Measurements from ENCODE around the gene SLC38A11.
"Not testable (repeated sequence)": the region's sequence is repeated elsewhere in the genome, so short reads cannot be mapped to it uniquely, and the experiment has no call there.

SLC38A11 gene

DNA sequence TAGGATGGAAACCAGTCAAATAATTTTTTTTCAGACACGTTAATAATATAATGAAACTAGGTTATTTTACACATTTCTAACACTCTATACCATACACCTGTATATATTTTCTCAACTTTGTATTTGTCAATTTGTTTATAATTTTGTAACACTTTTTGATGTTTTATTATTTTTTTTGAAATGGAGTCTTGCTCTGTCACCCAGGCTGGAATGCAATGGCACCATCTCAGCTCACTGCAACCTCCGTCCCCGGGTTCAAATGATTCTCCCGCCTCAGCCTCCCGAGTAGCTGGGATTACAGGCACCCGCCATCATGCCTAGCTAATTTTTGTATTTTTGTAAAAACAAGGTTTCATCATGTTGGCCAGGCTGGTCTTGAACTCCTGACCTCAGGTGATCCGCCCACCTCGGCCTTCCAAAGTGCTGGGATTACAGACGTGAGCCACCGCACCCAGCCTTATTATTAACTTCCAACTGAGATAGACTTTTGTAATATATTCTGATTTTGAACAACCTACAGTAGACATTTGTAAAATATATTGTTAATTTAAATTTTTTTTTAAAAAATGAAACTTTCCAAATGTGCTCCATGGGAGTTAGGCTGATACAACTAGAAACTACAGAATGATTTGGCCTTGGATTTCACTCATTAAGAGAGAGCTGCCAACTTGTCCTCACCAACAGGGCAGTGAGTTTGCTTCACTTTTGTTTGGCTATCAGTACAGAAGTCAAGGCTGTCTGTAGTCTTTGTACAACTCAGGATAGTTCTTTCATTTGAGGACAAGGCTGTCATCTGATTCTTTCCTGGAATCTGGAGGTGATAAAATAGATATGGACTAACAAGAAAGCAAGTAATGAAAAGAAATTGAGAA, 79.8 kb downstream of the SLC38A11 start:
- peak; percentile 46 for DNase-seq

DNA sequence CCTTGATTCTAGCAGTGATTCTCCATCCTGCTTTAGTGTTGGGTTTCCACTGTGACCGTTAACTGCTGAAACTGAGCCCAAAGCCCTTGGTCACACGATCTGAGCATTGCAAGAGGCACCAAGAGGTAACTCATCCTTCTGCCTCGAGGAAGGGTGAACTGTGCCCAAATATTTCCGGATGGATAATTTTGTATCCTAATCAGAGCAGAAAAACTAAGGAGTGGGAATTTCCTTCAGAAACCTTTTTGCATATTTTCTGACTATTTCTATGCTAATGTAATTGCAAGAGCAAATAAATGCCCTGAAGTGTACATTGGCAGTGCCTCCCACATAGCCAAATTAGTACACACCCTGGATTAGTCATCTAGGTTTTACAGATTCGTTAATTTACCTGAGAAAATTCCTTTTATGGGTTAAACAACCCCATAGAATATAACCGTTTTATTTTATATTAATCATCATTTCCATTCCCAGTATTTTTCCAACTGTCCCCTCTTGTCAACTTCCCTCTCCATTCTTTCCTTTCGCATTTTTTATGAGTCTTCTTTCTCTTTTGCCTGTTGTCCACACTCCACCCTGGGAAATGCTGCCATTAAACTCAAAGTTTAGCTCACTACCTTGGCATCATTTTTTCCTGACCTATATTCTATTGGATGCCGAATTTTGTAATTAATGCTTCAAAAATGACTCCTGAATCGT, 82.0 kb downstream of the SLC38A11 start:
- peak; percentile 65 for DNase-seq

DNA sequence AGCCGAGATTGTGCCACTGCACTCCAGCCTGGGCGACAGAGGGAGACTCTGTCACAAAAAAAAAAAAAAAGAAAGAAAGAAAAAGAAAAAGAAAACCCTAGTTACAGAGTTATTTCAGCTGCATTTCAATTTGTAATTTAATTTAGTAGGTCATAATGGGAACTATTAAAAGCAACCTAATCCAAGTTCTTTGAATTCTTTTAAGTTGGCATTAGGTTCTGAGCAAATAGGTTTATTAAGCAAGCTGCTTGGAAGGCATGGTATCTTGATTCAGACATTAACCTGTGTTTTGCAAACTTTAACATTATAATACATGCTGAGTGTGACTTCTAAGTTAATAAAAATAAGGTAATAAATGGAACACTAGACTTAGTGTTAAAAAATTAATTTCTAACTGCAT, 83.9 kb downstream of the SLC38A11 start:
- DNase-seq = no peak

DNA sequence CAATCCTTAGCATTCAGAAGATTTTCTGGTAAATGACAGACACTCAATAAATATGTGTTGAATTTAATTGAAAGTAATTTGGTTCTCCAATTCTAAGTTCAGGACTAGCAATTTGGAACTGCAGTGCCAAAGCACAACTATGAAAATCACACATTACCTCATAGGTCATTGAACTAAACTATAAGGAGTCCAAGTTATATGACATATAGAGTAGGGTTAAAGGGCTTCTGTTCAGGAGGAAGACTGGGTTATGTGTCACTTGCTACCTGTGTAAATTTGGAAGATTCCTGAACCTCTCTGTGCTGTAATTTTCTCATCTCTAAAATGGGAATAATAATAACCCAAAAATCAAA, 85.9 kb downstream of the SLC38A11 start:
- DNase-seq = no peak

DNA sequence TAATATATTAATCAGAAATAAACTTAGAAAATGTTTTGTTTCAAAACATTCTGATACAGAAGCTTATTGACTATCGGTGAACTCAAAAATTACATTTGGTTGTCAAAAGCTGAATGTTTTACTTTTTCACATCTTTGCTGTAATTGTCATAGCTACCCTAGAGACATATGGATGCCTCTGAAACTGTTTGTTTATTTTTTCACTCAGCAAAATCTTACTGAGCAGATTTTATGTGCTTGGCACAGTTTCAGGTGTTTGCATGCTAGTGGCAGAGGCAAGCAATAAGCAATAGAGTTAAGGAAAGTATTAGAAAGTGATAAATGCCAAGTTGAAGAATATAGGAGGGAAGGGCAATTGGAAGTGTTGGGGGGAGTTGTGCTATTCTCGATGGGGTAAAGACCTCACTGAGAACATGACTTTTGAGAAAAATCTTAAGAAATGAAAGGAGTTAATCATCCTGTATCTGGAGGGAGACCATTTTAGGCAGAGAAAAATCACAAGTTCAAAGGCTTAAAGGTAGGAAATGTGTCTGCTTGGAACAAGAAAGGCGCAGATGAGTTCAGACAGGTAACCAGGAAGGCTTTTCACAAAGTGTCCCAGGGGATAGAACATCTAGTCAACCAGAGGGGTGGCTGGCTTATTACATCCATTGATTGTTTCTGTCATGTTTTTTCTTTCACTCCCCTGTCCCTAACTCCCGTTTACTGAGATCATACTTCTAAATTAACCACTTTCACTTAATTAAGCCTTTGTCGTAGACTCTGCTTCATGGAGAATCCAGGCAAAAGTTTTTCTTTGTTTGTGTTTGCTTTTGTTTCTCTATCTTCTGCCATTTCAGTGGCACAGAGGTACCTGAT, 86.5 kb downstream of the SLC38A11 start:
- DNase-seq = peak; percentile 71

DNA sequence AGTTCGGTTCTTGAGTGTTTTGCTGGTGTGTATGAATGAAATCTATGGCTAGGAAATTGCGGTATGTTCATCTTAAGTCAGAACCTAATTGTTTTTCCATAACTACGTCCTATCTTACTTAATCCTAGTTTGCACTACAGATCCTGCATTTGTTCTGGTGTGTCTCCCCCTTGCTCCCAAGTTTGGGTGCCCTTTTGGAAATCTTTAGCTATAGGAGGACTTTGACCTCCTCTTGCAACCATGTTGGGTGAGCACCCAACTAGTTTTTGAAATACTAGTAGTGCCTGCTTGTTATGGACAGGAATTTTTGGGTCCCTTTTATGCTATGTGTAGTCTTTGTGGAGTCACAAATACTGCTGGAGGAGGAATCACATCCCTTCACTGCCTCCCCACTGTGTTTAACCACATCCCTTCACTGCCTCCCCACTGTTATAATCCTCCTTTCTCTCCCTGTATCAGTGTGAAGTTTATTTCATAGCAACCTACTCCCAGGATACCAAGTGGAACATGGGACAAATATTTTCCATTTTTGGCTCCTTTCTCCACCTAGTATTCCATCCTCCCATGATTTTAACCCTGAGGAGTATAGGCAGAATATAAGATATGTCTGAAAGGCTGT, 87.4 kb downstream of the SLC38A11 start:
- DNase-seq = no peak

DNA sequence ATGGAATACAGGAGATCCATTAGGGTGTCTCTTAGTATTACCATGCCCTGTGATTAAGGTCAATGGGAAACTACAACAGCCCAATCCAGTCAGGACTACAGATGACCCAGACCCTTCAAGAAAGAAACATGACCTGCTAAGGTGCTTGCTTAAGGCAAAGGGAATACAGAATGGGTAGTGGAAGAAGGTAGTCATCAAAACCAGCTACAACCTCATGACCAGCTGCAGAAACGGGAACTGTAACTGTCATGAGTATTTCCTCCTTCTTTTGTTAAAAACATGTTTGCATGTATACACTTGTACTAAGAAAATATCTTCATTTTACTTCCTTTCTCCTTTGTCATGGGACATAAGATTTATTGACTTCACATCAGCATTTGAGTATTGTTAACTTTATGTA, 88.9 kb downstream of the SLC38A11 start:
- not testable (repeated sequence) for DNase-seq

DNA sequence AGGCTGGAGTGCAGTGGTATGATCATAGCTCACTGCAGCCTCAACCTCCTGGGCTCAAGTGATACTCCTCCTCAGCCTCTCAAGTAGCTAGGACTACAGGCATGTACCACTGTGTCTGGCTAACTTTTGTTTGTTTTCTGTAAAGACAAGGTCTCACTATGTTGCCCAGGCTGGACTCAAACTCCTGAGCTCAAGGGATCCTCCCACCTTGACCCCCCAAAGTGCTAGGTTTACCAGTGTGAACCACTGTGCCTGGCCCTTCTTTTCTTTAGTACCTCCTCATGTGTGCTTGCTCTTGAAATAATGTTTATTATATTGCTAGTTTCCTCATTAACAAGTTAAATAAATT, 94.7 kb downstream of the SLC38A11 start:
- no peak for DNase-seq

DNA sequence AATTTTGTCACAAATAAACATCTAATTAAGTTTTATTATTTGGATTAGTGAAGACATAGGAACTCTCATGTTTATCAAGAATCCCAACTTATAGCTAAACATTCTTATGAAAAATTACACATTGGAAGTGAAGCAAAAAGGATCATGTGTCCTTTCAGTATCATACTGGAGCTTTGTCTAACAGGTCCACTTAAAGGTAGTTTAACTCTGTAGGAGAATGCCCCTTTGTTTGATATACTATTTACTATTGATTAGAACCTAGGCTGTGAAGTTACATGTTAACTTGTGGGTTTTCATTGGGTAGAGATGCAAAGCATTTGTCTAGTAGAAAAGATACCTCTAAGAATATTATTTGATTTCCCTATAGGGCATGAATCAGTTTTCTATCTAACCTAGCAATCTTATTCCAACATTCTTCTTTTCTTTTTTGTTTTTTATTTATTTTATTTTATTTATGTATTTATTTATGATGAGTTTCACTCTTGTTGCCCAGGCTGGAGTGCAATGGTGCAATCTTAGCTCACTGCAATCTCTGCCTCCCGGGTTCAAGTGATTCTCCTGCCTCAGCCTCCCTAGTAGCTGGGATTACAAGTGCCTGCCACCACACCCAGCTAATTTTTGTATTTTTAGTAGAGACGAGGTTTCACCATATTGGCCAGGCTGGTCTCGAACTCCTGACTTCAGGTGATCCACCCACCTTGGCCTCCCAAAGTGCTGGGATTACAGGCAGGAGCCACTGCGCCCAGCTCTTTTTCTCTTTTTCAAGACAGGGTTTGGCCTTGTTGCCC, 95.2 kb downstream of the SLC38A11 start:
- DNase-seq = not testable (repeated sequence)

DNA sequence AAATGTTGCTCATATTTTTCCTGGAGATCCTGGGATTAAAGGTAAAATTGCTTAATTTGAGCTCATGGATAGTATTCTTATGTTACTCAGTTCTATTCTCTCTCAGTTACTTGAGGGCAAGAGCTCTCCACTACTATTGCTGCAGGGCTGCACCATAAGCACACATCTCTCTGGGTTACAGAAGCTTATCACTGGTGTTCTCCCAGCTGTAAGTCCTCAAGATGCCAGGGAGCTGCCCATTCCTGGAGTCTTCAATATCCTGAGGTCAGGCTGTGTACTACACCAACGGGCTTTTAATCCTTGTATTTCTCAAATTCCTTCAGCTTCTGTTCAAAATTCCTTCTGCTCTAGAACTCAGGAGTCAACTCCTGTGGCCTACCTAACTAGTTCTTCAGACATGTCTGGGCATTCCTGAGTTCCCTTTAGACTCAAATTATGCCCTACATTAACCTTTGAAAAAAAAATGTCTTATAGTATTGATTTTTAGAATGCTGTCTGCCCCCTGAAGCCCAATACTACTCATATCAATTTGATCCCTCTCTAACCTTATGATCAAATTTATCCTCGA, 96.0 kb downstream of the SLC38A11 start:
- no peak for DNase-seq

DNA sequence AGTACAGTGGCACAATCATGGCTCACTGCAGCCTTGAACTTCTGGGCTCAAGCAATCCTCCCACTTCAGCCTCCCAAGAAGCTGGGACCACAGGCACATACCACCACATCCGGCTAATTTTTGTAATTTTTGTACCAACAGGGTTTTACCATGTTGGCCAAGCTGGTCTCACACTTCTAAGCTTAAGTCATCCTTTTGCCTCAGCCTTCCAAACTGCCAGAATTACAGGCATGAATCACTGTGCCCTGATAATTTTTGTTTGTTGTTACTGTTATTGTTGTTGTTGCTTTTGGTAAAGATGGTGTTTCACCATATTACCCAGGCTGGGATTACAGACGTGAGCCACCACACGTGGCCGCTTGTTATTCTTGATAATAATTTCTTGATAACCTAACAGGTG, 103.2 kb downstream of the SLC38A11 start:
- no peak for DNase-seq

DNA sequence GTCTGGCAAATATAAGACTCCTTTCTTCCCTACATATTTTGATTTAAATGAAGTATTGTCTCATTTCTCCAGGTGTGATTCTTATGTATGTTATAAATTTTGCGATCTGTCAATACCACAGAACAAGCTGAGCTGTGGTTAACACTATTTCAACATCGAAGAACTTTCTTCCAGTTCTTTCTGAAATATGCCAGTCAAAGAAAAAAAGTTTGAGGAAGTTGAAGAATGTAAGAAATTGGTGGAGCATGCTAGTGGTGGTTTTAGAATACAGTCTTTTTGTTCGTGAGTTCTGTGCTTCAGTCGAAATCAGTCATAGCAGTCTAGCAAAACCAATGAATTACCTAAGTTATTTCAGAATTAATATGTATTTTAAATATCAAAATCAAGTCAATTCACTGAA, 105.1 kb downstream of the SLC38A11 start:
- no peak for DNase-seq

DNA sequence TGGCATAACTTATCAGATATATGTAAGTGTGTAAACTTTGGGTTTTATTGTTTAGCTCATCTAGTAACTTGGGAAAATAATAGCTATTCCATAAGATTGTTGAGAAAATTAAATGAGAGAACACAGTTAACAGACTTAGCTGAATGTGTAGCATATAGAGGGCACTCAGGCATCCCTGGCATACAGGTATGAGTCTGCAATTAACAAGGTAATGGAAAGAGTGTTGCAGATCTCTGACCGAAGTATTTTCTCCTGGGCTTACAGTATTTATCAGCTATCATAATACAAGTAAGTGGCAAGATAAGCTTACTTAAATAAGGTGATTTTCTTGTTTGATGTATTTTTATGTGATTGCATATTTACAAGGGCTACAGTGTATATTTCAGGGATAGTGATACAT, 105.8 kb downstream of the SLC38A11 start:
- DNase-seq = no peak

DNA sequence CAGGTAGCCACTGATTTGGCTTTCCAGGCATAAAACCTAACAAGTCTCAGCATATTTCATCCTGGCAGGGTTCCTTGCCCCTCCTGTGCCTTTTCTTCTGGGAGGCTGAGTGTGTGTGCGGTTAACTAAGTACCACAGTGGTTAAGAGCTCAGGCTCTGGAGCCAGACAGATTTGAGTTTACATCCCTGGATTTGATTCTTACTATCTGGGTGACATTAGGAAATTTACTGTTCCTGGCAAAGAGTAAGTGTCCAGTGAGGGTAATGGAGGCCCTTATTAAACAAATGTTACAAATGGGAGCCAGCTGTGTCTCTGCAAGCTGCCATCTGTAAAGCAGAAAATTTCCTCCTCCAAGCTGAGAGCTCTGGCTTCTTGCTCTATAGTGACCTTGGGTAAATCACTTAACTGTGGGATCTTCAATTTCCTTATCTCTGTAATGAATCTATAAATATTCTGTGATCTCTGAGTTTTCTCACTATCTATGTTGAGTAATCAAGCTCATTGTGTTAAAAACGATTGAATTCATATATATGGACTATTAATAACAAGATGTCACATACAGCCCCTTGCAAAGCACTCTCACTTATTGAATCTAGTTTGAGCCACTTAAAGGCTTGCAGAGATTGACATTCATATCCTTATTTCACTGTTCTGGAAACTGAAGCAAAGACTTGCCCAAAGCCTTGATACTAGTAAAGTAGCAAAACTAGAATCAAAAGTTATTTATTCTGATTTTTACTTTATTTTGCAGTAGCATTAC, 107.2 kb downstream of the SLC38A11 start:
- peak; percentile 99 for DNase-seq

DNA sequence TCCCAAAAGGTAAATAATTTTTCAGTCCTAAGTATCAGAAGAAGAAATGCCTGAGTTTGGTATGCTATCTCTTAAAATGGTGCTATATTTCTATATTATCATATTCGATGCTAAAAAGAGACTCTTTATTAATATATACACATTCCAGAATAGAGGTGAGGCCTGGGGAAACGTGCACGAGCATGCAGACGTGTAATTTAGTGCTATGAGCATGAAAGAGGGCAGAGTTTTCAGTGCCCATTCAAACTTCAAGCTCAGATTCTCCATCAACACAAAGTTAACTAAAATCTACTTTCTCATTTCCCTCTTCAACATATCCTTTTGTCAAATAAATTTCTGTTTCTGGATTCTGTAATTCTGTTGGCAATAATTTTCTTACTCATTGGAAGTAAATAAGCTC, 108.0 kb downstream of the SLC38A11 start:
- no peak for DNase-seq

DNA sequence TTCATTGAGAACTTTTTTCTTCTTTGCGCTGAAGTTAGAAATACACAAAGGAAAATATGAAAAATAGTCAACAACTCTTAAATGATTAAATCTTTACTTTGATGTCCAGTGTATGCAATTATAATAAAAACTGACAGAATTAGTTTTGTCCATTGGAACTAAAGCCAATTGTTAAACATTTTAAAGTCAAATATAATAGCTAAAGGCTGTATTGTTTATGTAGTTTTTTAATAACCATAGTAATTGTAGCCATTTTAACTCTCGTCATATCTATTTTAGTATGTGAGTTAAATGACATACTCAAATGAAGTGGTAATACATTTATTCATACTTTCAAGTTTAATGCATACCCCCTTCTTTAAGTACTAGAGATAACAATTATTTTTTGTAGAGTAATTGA, 109.0 kb downstream of the SLC38A11 start:
- no peak for DNase-seq
